LNCAP (cell line): Measurements from ENCODE around the gene CHRDL1.

ENCODE experiments used
- TF ChIP-seq, protein P1 (sequence below): fragments of 450-650 bp; IDR thresholded peaks from 2 replicates; pipeline ENCODE4 v1.5.1; 2017; ENCODE audit warnings: mild to moderate bottlenecking

Gene CHRDL1

DNA sequence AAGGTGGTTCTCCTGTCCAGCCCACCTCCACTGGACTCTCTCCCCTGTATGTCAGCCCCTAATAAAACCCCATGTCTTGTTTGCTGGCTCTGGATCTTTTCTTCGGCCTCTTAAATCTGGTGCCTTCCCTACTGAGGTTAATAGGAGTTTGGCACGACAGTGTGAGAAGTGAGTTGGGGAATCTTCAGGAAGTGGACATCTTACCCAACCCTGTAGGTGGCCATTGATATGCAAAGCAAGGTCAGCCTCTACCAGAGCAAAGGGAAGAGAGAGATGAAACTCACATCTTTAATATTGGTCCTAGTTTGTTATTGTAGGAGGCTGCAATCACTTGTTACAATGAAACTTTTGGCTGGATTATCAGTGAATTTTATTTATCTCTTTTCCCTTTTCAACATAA, 111.7 kb downstream of the CHRDL1 start:
- TF ChIP-seq, protein P1, sequence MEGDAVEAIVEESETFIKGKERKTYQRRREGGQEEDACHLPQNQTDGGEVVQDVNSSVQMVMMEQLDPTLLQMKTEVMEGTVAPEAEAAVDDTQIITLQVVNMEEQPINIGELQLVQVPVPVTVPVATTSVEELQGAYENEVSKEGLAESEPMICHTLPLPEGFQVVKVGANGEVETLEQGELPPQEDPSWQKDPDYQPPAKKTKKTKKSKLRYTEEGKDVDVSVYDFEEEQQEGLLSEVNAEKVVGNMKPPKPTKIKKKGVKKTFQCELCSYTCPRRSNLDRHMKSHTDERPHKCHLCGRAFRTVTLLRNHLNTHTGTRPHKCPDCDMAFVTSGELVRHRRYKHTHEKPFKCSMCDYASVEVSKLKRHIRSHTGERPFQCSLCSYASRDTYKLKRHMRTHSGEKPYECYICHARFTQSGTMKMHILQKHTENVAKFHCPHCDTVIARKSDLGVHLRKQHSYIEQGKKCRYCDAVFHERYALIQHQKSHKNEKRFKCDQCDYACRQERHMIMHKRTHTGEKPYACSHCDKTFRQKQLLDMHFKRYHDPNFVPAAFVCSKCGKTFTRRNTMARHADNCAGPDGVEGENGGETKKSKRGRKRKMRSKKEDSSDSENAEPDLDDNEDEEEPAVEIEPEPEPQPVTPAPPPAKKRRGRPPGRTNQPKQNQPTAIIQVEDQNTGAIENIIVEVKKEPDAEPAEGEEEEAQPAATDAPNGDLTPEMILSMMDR: no peak

DNA sequence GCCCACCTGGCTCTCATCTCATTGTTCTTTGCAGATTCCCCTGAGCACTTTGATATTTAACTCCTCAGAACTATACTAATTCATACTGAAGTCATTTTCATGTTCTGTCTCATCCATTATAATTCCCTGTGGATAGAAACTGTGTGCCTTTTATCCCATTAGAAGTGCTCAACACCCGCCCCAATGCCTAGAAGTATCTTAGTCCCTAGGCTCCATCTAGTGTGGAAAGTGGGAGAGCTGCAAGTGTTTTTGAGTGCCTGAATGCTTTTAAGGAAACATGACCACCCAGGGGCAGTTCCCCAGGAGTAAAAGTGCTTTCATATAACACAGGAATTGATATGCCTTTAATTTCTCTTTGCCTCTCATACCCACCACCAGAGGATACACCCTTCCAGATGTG, 117.0 kb downstream of the CHRDL1 start:
- TF ChIP-seq, protein P1: no peak

DNA sequence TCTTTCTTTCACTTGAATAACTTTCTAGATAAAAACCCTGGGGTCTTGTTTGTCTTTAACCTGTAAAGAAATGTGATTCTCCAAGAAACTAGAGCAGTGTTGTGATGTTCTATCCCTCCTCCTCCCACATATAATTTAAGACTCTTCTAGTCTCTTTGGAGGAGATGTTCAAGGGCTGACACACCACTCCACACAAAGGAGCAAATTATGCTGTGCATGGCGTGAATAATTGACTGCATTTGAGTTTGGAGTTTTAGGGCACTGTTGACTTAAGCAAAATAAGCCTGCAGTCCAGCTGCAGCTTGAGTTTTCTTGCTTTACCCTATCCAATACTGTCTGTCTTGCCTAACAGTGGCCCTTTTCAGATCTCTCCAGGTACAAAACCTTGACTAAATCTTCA, 119.7 kb downstream of the CHRDL1 start:
- TF ChIP-seq, protein P1: no peak

DNA sequence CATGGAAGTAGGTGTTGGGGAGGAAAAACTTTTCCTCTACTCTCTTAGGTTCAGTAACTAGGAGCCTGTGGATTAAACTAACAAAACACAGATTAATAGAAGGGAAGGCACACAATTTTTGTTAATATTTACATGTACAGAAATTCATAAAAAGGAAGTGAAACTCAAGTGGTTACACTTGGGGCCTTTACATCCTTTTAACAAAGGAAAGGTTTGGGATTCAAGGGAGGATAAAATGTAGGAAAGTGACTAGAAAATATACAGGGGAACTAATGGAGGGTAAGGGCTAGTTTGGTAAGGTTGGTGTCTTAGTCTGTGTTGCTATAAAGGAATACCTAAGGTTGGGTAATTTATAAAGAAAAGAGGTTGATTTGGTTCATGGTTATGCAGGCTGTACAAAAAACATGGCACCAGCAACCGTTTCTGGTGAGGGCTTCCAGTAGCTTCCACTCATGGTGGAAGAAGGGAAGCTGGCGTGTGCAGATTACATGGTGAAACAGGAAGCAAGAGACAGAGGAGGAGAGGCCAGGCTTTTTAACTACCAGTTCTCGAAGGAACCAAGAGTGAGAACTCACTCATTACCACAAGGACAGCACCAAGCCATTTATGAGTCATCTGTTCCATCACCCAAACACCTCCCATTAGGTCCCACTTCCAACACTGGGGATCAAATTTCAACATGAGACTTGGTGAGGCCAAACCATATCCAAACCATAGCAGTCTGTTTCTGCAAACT, 124.4 kb downstream of the CHRDL1 start:
- TF ChIP-seq, protein P1: no peak

DNA sequence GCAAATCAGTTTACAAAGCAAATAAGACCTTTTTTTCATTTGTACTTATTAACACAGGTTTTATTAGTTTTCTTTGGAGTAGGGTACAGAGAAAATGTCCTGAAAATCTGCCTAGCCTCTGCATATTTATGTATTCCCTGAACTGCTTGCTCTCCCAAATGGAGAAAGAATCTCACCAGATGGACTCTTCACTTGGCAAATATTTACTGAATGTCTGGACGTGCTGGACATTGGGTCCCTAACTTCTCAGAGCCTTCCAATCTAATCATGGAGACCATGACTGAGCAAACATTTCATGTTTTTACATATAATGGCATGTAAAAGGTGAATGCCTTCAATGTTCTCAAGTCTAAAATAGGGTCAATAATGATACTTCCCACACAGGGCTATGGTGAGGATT, 126.0 kb downstream of the CHRDL1 start:
- TF ChIP-seq, protein P1: no peak

DNA sequence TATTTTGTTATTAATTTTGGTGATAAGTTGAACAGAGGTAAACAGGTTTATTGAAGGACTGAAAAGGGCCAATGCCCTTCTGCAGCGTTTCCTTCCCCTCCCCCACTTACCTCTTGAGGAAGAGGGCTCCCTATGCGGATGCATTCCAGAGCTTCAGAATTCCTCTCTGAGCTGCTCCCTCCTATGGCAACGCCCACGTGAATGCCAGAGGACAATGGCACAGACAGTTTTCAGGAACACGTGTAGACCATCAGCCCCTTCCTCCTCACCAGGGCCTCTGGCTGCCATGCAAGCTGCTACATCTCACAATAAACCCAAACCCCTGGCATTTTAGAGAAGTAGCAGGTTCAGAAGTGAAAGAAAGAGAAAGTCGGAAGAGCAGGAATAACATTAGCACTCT, 127.9 kb downstream of the CHRDL1 start:
- TF ChIP-seq, protein P1: no peak

DNA sequence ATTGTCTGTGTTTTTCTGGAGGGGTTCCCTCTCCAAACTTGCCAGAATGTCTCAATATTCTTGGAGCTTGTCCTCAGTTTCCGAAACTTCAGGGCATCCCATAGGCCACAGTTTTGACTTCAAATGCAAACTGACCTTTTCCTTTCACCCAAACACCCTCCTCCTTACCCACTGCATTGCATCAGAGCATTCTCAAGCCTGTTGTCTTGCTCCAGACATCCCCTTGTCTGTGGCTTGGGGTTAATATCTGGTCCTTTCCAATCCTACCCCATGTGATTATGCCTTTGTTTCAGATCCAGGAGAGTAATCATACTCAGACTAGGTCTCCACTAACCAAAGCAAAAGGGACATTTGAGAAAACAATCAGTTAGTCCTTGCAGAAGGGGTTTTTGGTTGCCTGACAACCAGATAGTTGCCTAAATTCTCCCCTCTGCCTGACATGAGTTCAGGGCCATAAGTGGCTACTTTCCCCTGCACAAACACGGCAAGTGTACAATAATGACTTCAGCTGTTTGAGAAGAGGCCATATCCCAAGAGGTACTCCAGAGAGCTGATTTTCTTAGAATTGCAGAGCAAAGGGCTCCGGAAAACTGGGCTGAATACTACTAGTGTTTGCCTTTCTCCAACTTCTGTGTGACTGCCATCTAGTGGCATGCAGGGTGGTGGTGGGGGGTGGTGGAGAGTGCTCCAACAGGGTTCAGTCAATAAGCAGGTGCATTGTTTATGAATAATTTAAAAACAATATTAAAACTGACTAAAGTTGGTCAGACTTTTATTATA, 130.2 kb downstream of the CHRDL1 start:
- TF ChIP-seq, protein P1: peak; percentile 63
